ENCODE data around the gene FGFBP3. TPM values are rescaled to one million over a fixed set of nuclear protein-coding genes. Genes with fewer than 3 reads are reported as not detected.

The FGFBP3 gene
- polyA plus RNA-seq, 1 of the 3 experiments (the other 2 are of a cell fraction): 1.3 TPM

DNA sequence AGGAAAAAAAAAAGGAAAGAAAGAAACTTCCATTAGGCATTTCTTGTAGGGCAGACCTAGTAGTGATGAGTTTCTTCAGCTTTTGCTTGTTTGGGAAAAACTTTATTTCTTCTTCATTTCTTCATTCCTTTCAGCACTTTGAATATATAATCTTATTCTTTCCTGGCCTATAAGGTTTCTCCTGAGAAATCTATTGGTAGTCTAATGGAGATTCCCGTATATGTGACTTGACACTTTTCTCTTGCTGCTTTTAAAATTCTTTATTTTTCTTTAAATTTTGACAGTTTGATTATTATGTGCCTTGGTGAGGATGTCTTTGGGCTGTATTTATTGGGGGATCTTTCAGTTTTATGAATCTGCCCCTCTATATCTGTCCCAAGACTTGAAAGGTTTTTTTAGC lies 10.4 kb upstream of the FGFBP3 start:
- 86% methylated on average over 1 of the region's 1 CpG for WGBS (ENCODE audit: low lambda C conversion rate)
- H3K27ac ChIP-seq (ENCODE audit: low read depth in 2 of 2, low read length in 1 of 2): no peak overlapping the region
- H3F3A ChIP-seq (replicated peaks; ENCODE audit: insufficient read depth): peaks cover 5% of the 10 kb centered on the region
- H4K20me1 ChIP-seq (ENCODE audit: insufficient read depth): no peaks in the 10 kb centered on the region
- H3K4me1 ChIP-seq (ENCODE audit: control insufficient read depth in 1 of 2, insufficient read depth in 2 of 2, low read depth in 1 of 2, low read length in 1 of 2): no peaks in the 10 kb centered on the region; a peak in 2 of 4 replicates
- no peaks in the 10 kb centered on the region for H3K36me3 ChIP-seq (replicated peaks in 1 of 2; ENCODE audit: control insufficient read depth in 1 of 2, insufficient read depth in 2 of 2, low read length in 1 of 2)
- ChIA-PET CTCF (interaction anchor here (0.5 to 1.3 kb wide), 3 partner anchors 11 to 1000 kb away, joined by 3 to 4 read pairs (median 3); partner anchors contain the start of gene FGFBP3), POLR2A (no interaction called here)
- no peak overlapping the region for H3K9ac ChIP-seq
- H2AFZ ChIP-seq (ENCODE audit: low read depth): no peak overlapping the region
- TF ChIP-seq TEAD4 (IDR thresholded peaks at IDR 0.05; ENCODE audit: borderline replicate concordance, insufficient read depth): no peak
- peaks cover 16% of the 10 kb centered on the region; the same call in 1 of the 2 replicates for H3K9me3 ChIP-seq
- no peak overlapping the region for H3K4me3 ChIP-seq (ENCODE audit: low read depth in 2 of 2, low read length in 1 of 2)
- DNase-seq: no peak
- H3K9me2 ChIP-seq: no peaks in the 10 kb centered on the region
- H3K79me2 ChIP-seq (ENCODE audit: insufficient read depth): peaks cover 11% of the 10 kb centered on the region
- no peaks in the 10 kb centered on the region for H3K27me3 ChIP-seq (ENCODE audit: insufficient read depth)
- no peak overlapping the region for H3K4me2 ChIP-seq

DNA sequence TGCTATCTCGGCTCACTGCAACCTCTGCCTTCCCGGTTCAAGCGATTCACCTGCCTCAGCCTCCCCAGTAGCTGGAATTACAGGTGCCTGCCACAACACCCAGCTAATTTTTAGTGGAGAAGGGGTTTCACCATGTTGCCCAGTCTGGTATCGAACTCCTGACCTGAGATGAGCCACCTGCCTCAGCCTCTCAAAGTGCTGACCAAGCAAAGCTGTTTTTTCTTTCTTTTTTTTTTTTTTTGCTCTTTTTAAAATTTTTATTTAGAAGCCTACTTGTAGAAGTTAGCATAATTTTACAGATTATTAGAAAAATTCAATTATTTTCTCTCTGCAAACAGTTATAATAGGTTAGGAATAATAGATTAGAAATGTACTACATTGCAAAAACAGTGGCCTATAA lies 1.2 kb upstream of the FGFBP3 start:
- POLR2A ChIA-PET: no interaction called here
- CTCF ChIA-PET: interaction anchor here (0.6 to 1.0 kb wide), 3 partner anchors 59 to 613 kb away, joined by 3 to 4 read pairs (median 3); no protein-coding TSS in a partner anchor

More for the DNA sequence above, 1.2 kb upstream of the FGFBP3 start:
- no peak for DNase-seq
- no peaks in the 10 kb centered on the region for H4K20me1 ChIP-seq (ENCODE audit: insufficient read depth)
- H3K27ac ChIP-seq (ENCODE audit: low read depth in 2 of 2, low read length in 1 of 2): no peak overlapping the region
- H3K27me3 ChIP-seq (ENCODE audit: insufficient read depth): no peaks in the 10 kb centered on the region
- WGBS (ENCODE audit: low lambda C conversion rate): 98% methylated on average over 4 of the region's 4 CpGs
- H3K4me2 ChIP-seq: no peak overlapping the region
- TF ChIP-seq ELF1 (IDR thresholded peaks at IDR 0.05) (no peak), EZH2phosphoT487 (IDR thresholded peaks at IDR 0.05; ENCODE audit: borderline replicate concordance, low read depth) (no peak), MEF2A (IDR thresholded peaks at IDR 0.05; ENCODE audit: borderline replicate concordance, low read depth) (no peak), TEAD4 (IDR thresholded peaks at IDR 0.05; ENCODE audit: borderline replicate concordance, insufficient read depth) (no peak), NFIC (IDR thresholded peaks at IDR 0.05; ENCODE audit: borderline replicate concordance) (no peak), REST (IDR thresholded peaks at IDR 0.05; ENCODE audit: low read depth, low read length) (no peak), ZBTB33 (IDR thresholded peaks at IDR 0.05; ENCODE audit: borderline replicate concordance, low read depth) (no peak), USF1 (IDR thresholded peaks at IDR 0.05; ENCODE audit: borderline replicate concordance, low read depth) (no peak), POLR2AphosphoS5 (IDR thresholded peaks at IDR 0.05; ENCODE audit: low read depth, low read length) (no peak), YY1 (IDR thresholded peaks at IDR 0.05; ENCODE audit: low read depth) (no peak), GATA2 (CRISPR knock-in tag; IDR thresholded peaks at IDR 0.05) (no peak), FOSL2 (IDR thresholded peaks at IDR 0.05; ENCODE audit: borderline replicate concordance, low read depth) (no peak), EP300 (IDR thresholded peaks at IDR 0.05; ENCODE audit: borderline replicate concordance in 1 of 2, low read depth in 1 of 2, low read length in 1 of 2) (no peak)
- TF ChIP-seq, protein P1, sequence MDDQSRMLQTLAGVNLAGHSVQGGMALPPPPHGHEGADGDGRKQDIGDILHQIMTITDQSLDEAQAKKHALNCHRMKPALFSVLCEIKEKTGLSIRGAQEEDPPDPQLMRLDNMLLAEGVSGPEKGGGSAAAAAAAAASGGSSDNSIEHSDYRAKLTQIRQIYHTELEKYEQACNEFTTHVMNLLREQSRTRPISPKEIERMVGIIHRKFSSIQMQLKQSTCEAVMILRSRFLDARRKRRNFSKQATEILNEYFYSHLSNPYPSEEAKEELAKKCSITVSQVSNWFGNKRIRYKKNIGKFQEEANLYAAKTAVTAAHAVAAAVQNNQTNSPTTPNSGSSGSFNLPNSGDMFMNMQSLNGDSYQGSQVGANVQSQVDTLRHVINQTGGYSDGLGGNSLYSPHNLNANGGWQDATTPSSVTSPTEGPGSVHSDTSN (IDR thresholded peaks at IDR 0.05): no peak
- TF ChIP-seq, protein P2, sequence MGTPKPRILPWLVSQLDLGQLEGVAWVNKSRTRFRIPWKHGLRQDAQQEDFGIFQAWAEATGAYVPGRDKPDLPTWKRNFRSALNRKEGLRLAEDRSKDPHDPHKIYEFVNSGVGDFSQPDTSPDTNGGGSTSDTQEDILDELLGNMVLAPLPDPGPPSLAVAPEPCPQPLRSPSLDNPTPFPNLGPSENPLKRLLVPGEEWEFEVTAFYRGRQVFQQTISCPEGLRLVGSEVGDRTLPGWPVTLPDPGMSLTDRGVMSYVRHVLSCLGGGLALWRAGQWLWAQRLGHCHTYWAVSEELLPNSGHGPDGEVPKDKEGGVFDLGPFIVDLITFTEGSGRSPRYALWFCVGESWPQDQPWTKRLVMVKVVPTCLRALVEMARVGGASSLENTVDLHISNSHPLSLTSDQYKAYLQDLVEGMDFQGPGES (IDR thresholded peaks at IDR 0.05; ENCODE audit: low read depth, low read length): no peak
- TF ChIP-seq, protein P3, sequence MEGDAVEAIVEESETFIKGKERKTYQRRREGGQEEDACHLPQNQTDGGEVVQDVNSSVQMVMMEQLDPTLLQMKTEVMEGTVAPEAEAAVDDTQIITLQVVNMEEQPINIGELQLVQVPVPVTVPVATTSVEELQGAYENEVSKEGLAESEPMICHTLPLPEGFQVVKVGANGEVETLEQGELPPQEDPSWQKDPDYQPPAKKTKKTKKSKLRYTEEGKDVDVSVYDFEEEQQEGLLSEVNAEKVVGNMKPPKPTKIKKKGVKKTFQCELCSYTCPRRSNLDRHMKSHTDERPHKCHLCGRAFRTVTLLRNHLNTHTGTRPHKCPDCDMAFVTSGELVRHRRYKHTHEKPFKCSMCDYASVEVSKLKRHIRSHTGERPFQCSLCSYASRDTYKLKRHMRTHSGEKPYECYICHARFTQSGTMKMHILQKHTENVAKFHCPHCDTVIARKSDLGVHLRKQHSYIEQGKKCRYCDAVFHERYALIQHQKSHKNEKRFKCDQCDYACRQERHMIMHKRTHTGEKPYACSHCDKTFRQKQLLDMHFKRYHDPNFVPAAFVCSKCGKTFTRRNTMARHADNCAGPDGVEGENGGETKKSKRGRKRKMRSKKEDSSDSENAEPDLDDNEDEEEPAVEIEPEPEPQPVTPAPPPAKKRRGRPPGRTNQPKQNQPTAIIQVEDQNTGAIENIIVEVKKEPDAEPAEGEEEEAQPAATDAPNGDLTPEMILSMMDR (IDR thresholded peaks at IDR 0.05): no peak
- no peaks in the 10 kb centered on the region; the same call in 1 of the 2 replicates for H3K79me2 ChIP-seq (ENCODE audit: insufficient read depth)
- no peaks in the 10 kb centered on the region; the same call in 1 of the 2 replicates for H3K9me3 ChIP-seq
- peaks cover 0 to 3% of the 10 kb centered on the region in 2 experiments for H3K36me3 ChIP-seq (replicated peaks in 1 of 2; ENCODE audit: control insufficient read depth in 1 of 2, insufficient read depth in 2 of 2, low read length in 1 of 2)
- no peak overlapping the region for H3K9ac ChIP-seq
- peaks cover 0 to 2% of the 10 kb centered on the region in 2 experiments; a peak in 1 of 4 replicates for H3K4me1 ChIP-seq (ENCODE audit: control insufficient read depth in 1 of 2, insufficient read depth in 2 of 2, low read depth in 1 of 2, low read length in 1 of 2)
- no peaks in the 10 kb centered on the region for H3K9me2 ChIP-seq
- peaks cover 9% of the 10 kb centered on the region for H3F3A ChIP-seq (replicated peaks; ENCODE audit: insufficient read depth)
- H2AFZ ChIP-seq (ENCODE audit: low read depth): no peak overlapping the region
- no peak overlapping the region for H3K4me3 ChIP-seq (ENCODE audit: low read depth in 2 of 2, low read length in 1 of 2)

Measured in SK-N-SH (cell line).